C4-2B (cell line): Measurements from ENCODE around the gene DNAAF3.

Source experiments
- CTCF ChIP-seq: fragments of 450-650 bp; conservative IDR thresholded peaks from 2 replicates; pipeline ENCODE4 v1.5.1; 2017; ENCODE audit warnings: mild to moderate bottlenecking
- ZFX ChIP-seq: fragments of 450-650 bp; IDR thresholded peaks from 2 replicates; pipeline ENCODE4 v1.6.1; 2017

GRCh38 chr19:55186080-55186479 is 19.7 kb upstream of the DNAAF3 start:
- no peak for TF ChIP-seq CTCF
- no peak for TF ChIP-seq ZFX
